ENCODE measurements around the gene KLF15.

The KLF15 gene

GRCh38 chr3:126357295-126358037, at the start of gene KLF15:
KLF15 (minus strand) TSS chr3:126357408; CDS start chr3:126352922, 4,486 bp downstream.
- DNase-seq (ENCODE audit: low spot score): peak; percentile 98

- no peak for DNase-seq (ENCODE audit: low spot score)
These were observed 49.4 kb upstream of the KLF15 start for GRCh38 chr3:126406389-126407296.

GRCh38 chr3:126402666-126403302, 45.6 kb upstream of the KLF15 start:
- DNase-seq (ENCODE audit: low spot score): no peak

GRCh38 chr3:126402178-126402577, 45.0 kb upstream of the KLF15 start:
- no peak for DNase-seq (ENCODE audit: low spot score)

GRCh38 chr3:126401611-126402160, 44.5 kb upstream of the KLF15 start:
- no peak for DNase-seq (ENCODE audit: low spot score)

GRCh38 chr3:126399756-126400155, 42.5 kb upstream of the KLF15 start:
- no peak for DNase-seq (ENCODE audit: low spot score)

GRCh38 chr3:126399351-126399735, 42.1 kb upstream of the KLF15 start:
- DNase-seq (ENCODE audit: low spot score): no peak

GRCh38 chr3:126398423-126399350, 41.5 kb upstream of the KLF15 start:
- DNase-seq (ENCODE audit: low spot score): no peak

GRCh38 chr3:126397610-126398422, 40.6 kb upstream of the KLF15 start:
- no peak for DNase-seq (ENCODE audit: low spot score)

- DNase-seq (ENCODE audit: low spot score): no peak
These were observed 39.3 kb upstream of the KLF15 start for GRCh38 chr3:126396536-126396935.

- no peak for DNase-seq (ENCODE audit: low spot score)
These were observed 38.8 kb upstream of the KLF15 start for GRCh38 chr3:126395846-126396513.

- no peak for DNase-seq (ENCODE audit: low spot score)
These were observed 37.7 kb upstream of the KLF15 start for GRCh38 chr3:126394977-126395321.

GRCh38 chr3:126394179-126394976, 37.2 kb upstream of the KLF15 start, which contains the start of gene CFAP100:
CFAP100 (plus strand) TSS chr3:126394909; CDS start chr3:126396001, 1,092 bp downstream.
- DNase-seq (ENCODE audit: low spot score): peak; percentile 65

- no peak for DNase-seq (ENCODE audit: low spot score)
These were observed 36.4 kb upstream of the KLF15 start for GRCh38 chr3:126393563-126393962.

- no peak for DNase-seq (ENCODE audit: low spot score)
These were observed 35.0 kb upstream of the KLF15 start for GRCh38 chr3:126392246-126392645.

GRCh38 chr3:126391631-126392030, 34.4 kb upstream of the KLF15 start:
- DNase-seq (ENCODE audit: low spot score): no peak

- no peak for DNase-seq (ENCODE audit: low spot score)
These were observed 33.5 kb upstream of the KLF15 start for GRCh38 chr3:126390751-126391150.

- DNase-seq (ENCODE audit: low spot score): no peak
These were observed 33.0 kb upstream of the KLF15 start for GRCh38 chr3:126390201-126390600.

GRCh38 chr3:126389794-126390146, 32.6 kb upstream of the KLF15 start:
- DNase-seq (ENCODE audit: low spot score): no peak

Measured in GM03348 (cell line).